SU-DHL-6 (cell line): ENCODE data around the gene OR2J1.

Source experiments
- CTCF ChIP-seq: fragments of 200-600 bp; sonication (generic); IDR thresholded peaks from one replicate; pipeline ENCODE4 v1.5.1; 2017; ENCODE audit warnings: antibody characterized with exemption, mild to moderate bottlenecking, low read length, moderate library complexity; ENCODE audit not compliant: insufficient read depth, poor library complexity, severe bottlenecking
- EZH2phosphoT487 ChIP-seq: fragments of 200-600 bp; sonication (generic), shearing (Covaris generic); conservative IDR thresholded peaks from 2 replicates; pipeline ENCODE4 v1.6.1; 2018; ENCODE audit warnings: mild to moderate bottlenecking, antibody characterized with exemption, low read length, moderate library complexity, mixed read lengths

- TF ChIP-seq CTCF (no peak), EZH2phosphoT487 (no peak)
Measured at GRCh38 chr6:29081312-29081711, 18.0 kb upstream of the OR2J1 start.
